Measurements from ENCODE around the gene KISS1. TPM values are rescaled to one million over a fixed set of nuclear protein-coding genes. Genes with fewer than 3 reads are reported as not detected.

Gene KISS1
- total and polyA plus RNA-seq, 7 donors = 0.18 TPM; not detected in 6

DNA sequence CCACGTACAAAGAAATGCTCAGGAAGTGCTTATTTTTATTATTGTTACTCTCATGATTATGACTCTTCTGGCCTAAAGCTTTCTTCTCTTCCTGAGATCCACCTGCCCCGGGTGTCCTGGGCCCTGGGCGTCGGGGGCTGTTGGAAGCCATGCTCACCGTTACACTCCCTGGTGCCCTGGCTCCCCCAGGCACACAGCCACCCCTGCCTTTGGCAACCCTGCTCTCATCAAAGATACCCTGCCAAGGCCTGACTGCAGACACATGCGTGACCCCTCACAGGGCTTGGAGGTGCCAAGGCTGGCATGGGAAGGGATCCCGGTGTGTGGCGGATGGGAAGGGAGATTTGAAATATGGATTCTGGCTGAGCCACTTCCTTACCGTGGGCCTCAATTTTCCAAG lies 3.3 kb upstream of the KISS1 start:
- ATAC-seq = peak; percentile 25 to 56 (median 43)
- peak overlapping the region; percentile 90 for H3K27ac ChIP-seq
- no peaks in the 10 kb centered on the region for H3K36me3 ChIP-seq (ENCODE audit: insufficient read depth in 1 of 2, low read depth in 1 of 2)
- H3K4me1 ChIP-seq = peaks cover 22% of the 10 kb centered on the region
- intact Hi-C loops (cut with DNase I) = no loop called here
- 19 to 39% (median 30%) methylated on average over 9 of the region's 9 CpGs for WGBS, 3 donors
- H3K27me3 ChIP-seq (ENCODE audit: insufficient read depth in 3 of 3, low read length in 2 of 3) = peaks cover 0 to 2% (median 0%) of the 10 kb centered on the region in 3 donors
- H3K4me3 ChIP-seq = no peak overlapping the region
- TF ChIP-seq, protein P1, sequence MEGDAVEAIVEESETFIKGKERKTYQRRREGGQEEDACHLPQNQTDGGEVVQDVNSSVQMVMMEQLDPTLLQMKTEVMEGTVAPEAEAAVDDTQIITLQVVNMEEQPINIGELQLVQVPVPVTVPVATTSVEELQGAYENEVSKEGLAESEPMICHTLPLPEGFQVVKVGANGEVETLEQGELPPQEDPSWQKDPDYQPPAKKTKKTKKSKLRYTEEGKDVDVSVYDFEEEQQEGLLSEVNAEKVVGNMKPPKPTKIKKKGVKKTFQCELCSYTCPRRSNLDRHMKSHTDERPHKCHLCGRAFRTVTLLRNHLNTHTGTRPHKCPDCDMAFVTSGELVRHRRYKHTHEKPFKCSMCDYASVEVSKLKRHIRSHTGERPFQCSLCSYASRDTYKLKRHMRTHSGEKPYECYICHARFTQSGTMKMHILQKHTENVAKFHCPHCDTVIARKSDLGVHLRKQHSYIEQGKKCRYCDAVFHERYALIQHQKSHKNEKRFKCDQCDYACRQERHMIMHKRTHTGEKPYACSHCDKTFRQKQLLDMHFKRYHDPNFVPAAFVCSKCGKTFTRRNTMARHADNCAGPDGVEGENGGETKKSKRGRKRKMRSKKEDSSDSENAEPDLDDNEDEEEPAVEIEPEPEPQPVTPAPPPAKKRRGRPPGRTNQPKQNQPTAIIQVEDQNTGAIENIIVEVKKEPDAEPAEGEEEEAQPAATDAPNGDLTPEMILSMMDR (IDR thresholded peaks at IDR 0.05) = no peak
- DNase-seq = no peak
- H3K9me3 ChIP-seq = no peaks in the 10 kb centered on the region

DNA sequence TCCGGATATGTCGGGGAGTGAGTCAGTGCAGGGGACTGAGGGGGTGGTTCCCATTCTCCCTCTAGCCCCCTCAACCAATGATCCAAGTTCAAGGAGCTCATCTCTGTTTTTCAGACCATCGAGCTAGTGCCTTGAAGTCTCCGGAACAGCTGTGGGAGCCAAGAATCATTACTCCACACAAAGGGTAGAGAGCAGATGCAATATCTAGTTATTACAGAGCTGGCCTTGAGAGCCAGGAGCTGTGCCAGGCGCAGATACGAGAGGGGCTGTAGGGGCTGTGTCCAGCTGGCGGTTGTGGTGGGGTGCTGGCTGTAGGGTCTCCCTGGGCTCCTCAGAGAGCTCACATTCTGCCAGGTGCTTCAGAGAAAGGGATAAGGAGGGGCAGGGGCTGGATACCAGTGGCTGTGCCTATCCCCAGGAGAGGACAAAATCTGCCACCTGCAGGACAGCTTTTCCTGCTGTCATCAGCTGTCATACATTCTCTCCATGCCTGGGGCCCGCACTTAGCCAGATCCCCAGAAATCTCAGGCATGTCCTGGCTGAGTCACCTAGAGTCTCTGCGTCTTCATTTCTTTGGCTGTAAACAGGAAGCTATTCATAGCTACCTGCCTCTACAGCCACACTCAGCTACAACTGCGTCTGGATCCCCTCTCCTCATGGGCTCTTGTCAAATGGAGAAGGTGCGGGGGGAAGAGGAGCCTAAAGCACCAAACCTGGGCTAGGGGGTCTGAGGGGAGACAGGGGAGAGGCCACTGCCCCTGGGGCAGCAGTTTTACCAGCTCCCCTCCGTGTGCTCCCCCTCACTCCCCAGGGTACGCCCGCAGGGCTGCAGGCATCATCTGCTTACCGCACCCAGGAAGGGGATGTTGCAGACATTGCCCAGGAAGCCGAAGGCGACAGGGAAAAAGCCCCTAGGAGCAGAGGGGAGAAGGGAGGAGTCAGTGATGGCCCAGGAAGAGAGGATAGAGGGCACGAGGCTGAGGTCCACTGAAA lies 2.4 kb upstream of the KISS1 start:
- H3K4me3 ChIP-seq = peak overlapping the region; percentile 1
- WGBS, 3 donors = 25 to 38% (median 34%) methylated on average over 18 of the region's 18 CpGs
- H3K4me1 ChIP-seq = peaks cover 22% of the 10 kb centered on the region
- intact Hi-C loops (cut with DNase I) = no loop called here
- peak overlapping the region; percentile 90 for H3K27ac ChIP-seq
- TF ChIP-seq, protein P1 (IDR thresholded peaks at IDR 0.05) = peak; percentile 34
- ATAC-seq (peak; percentile 94 to 95 (median 95)), DNase-seq (peak; percentile 54 to 60)
- peaks cover 0 to 2% (median 0%) of the 10 kb centered on the region in 3 donors for H3K27me3 ChIP-seq (ENCODE audit: insufficient read depth in 3 of 3, low read length in 2 of 3)
- no peaks in the 10 kb centered on the region for H3K9me3 ChIP-seq
- H3K36me3 ChIP-seq (ENCODE audit: insufficient read depth in 1 of 2, low read depth in 1 of 2) = no peaks in the 10 kb centered on the region

DNA sequence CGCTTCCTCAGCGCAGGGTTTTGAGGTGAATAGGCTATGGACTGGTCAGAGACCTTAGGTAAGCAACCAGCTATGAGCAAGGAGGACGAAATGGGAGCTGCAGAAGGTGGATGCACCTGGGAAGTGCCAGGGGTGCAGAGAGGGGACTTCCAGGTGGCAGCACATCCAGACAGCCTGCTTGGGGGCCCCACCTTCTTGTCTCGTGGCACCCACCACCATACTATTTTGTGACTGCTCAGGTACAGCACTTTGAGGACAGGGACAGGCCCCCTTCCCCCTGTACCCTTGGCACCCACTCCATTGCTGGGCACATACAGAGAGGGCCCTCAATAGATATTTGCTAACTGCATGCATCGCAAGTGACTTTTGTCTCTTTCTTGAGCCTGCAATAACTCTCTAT lies 777 bp upstream of the KISS1 start:
- ATAC-seq = no peak
- H3K9me3 ChIP-seq = no peaks in the 10 kb centered on the region
- 90 to 97% (median 95%) methylated on average over 5 of the region's 5 CpGs for WGBS, 3 donors
- TF ChIP-seq, protein P1 (IDR thresholded peaks at IDR 0.05) = no peak
- no peak for DNase-seq
- H3K27me3 ChIP-seq (ENCODE audit: insufficient read depth in 3 of 3, low read length in 2 of 3) = peaks cover 0 to 2% (median 0%) of the 10 kb centered on the region in 3 donors
- intact Hi-C loops (cut with DNase I) = no loop called here
- H3K4me3 ChIP-seq = no peak overlapping the region
- peaks cover 26% of the 10 kb centered on the region for H3K4me1 ChIP-seq
- H3K36me3 ChIP-seq (ENCODE audit: insufficient read depth in 1 of 2, low read depth in 1 of 2) = no peaks in the 10 kb centered on the region
- H3K27ac ChIP-seq = no peak overlapping the region

DNA sequence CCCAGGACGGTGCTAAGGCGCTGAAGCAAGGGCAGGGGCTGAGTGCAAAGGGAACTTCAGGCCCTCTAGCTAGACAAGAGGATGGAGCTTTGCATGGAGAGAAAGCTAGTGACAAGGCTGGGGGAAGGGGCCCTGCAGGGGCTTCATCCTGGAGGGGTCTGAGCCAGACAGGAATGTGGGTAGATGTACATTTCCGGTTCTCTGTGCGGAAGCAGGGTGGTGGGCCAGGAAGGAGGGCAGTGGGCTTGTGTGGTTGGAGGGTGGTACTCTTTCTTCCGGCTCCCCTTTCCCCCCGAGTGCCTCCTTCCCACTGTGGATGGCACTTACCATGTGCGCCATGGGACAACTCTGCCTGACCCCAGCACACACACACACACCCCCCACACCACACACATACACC lies 1.5 kb downstream of the KISS1 start:
- DNase-seq (no peak), ATAC-seq (no peak)
- peaks cover 37% of the 10 kb centered on the region for H3K4me1 ChIP-seq
- H3K9me3 ChIP-seq = no peaks in the 10 kb centered on the region
- 78 to 84% (median 83%) methylated on average over 5 to 7 of the region's 7 CpGs for WGBS, 3 donors
- intact Hi-C loops (cut with DNase I) = no loop called here
- TF ChIP-seq, protein P1 (IDR thresholded peaks at IDR 0.05) = no peak
- H3K27me3 ChIP-seq (ENCODE audit: insufficient read depth in 3 of 3, low read length in 2 of 3) = peaks cover 0 to 2% (median 0%) of the 10 kb centered on the region in 3 donors
- H3K4me3 ChIP-seq = no peak overlapping the region
- no peaks in the 10 kb centered on the region for H3K36me3 ChIP-seq (ENCODE audit: insufficient read depth in 1 of 2, low read depth in 1 of 2)
- no peak overlapping the region for H3K27ac ChIP-seq
